Activated CD8-positive, alpha-beta memory T cell treated with anti-CD3 and anti-CD28 coated beads, Interleukin-2, amount 50 U/mL, for 4 hours (primary cell): ENCODE results near the gene GLI1.

Experiments used
- DNase-seq: peaks from one replicate; pipeline ENCODE4 v3.0.0-alpha.2; 2020

Gene GLI1

DNA sequence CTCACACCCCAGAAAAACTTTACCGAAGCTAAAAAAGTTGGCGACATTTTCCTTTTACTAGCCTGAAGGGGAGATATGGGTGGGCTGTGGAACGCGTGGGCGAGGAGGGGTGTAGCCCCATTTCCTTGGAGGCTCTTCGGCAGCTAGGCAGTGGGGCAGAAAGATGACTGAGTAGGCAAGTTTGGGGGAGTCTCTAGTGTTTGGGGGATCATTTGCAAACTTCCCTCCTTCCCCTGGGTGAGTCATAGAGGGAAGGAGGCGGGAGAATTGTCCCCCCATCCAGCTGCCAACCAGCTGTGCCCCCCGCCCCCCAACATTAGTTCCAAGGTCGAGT, 2.3 kb downstream of the GLI1 start:
- peak; percentile 38 for DNase-seq

DNA sequence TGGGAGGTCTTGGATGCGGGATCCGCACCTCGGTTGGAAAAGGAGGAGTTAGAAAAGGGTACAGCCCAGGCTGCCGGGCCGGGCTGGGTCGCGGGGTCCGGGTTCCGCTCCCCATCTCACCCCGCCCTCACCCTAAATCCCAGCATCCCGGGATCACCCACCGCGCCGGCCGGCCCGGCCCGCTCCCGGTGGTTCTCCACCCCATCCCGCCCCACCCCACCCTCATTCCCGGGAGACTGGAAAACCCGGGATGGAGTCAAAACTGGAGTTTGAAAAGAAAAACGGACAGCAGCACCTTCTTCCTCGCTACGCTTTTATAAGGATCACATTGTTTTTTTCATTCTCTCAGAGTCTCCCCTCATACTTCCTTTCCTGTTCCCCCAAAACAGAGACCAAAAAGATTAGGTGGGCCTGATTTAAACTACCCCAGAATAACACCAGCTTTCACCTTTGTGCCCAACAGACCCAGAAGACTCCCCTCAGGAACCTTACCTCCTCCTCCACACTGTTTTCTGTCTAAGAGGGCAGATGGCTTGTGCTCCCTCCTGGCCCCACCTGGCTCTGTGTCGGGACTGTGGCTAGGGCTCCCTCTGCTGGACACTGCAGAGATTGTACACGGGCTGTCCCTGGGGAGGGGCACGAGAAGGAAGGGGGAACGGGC, 2.8 kb downstream of the GLI1 start:
- peak; percentile 89 for DNase-seq

DNA sequence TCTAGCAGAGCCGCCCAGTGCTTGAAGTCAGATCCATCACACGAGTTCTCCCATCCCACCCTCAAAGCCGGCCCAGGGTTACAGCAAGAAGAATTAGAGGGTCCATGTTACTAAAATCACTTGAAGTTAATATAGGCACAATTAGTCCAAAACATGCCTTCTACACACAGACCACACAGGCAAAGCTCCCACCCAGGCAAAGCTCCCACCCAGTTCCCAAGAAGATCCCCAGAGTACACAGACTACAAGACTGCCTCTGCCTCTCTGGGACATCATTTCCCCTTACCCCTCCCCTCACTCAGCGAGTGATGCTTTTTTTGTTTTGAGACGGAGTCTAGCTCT, 3.3 kb downstream of the GLI1 start:
- no peak for DNase-seq

DNA sequence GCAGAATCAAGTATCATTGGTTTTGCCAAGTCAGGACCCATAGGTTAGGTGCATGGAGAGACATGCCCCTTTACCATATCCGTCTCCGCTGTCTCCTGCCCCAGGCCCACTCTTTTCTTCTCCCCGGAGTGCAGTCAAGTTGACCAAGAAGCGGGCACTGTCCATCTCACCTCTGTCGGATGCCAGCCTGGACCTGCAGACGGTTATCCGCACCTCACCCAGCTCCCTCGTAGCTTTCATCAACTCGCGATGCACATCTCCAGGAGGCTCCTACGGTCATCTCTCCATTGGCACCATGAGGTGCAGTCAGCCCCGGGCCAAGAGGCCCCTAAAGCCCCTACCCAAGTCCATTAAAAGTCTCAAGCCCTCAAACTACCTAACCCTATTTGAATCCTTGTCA, 5.0 kb downstream of the GLI1 start:
- DNase-seq, result no peak

DNA sequence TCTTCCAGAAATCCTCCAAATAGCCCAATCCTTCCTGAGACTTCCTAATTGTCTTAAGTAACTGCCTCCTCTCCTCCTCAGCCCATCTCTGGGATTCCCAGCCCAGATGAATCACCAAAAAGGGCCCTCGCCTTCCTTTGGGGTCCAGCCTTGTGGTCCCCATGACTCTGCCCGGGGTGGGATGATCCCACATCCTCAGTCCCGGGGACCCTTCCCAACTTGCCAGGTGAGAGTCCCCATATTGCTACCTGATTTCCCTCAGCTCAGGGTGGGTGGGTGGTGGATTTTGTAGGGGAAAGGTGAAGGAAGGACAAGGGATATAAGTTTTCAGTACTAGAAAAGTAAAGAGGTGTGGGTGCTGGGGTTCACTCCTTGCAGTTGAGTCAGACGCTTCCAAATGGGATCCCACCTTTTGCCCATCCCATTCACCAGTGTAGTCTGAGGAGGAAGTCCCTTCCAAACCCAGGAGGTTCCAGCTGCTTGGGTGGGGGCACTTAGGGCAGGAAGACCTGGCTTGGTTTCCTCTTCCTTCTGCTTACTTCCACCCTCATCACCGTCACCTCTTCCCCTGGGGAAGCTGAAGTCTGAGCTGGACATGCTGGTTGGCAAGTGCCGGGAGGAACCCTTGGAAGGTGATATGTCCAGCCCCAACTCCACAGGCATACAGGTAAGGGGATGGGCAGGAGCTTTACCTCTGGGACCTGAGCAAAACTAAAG, 5.6 kb downstream of the GLI1 start:
- DNase-seq, result no peak

DNA sequence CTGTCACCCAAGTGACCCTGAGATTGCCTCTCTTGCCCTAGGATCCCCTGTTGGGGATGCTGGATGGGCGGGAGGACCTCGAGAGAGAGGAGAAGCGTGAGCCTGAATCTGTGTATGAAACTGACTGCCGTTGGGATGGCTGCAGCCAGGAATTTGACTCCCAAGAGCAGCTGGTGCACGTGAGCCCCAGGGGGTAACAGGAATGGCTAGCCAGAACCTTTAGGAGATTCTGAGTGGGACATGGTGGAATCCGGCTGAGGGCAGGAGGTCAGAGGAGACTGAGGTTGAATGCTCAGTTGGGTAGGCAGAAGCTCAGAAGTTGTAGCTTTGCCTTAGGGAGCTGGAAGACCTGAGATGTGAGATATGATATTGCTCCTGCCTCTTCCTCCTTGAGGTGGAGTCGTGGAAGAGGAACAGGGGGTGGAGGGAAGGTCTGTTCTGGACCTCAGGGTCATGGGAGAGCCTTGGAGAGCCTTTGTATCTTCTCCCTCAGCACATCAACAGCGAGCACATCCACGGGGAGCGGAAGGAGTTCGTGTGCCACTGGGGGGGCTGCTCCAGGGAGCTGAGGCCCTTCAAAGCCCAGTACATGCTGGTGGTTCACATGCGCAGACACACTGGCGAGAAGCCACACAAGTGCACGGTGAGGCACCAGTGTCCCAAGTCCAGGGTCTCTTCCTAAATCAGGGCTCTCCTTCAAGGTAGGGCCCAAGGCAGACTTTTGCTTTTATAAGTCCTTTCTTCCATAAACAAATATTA, 6.3 kb downstream of the GLI1 start:
- DNase-seq, result no peak

DNA sequence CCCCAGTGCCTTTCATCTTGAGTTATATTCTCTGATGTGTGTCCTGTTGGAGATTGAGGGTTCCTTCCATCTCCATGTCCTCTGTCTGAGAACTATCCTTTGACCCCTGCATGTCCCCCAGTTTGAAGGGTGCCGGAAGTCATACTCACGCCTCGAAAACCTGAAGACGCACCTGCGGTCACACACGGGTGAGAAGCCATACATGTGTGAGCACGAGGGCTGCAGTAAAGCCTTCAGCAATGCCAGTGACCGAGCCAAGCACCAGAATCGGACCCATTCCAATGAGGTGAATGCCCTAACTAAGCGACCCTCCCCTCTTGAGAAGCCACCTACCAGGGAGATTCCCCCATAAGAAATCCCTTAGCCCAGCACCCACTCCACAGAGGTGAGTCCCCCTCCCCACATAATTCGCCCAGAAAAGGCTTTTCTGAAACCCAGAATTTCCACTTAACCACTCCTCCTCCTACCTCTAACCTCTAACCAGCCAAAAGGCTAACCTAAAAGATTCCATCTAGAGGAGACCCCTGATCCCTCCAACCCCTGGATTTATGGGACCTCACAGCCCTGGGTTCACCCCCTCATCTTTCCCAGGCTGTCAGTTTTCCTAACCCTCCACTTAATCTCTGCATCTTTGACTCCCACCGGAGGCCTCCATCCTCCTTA, 7.8 kb downstream of the GLI1 start:
- no peak for DNase-seq

DNA sequence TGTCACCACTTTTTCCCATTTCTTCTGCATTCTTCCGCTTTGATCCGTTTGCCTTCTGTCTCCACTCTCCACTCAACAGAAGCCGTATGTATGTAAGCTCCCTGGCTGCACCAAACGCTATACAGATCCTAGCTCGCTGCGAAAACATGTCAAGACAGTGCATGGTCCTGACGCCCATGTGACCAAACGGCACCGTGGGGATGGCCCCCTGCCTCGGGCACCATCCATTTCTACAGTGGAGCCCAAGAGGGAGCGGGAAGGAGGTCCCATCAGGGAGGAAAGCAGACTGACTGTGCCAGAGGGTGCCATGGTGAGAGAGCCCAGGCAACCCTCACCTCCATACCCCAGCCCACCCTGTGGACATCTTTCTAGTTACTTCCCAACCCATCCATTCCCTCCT, 8.3 kb downstream of the GLI1 start:
- DNase-seq, result no peak

DNA sequence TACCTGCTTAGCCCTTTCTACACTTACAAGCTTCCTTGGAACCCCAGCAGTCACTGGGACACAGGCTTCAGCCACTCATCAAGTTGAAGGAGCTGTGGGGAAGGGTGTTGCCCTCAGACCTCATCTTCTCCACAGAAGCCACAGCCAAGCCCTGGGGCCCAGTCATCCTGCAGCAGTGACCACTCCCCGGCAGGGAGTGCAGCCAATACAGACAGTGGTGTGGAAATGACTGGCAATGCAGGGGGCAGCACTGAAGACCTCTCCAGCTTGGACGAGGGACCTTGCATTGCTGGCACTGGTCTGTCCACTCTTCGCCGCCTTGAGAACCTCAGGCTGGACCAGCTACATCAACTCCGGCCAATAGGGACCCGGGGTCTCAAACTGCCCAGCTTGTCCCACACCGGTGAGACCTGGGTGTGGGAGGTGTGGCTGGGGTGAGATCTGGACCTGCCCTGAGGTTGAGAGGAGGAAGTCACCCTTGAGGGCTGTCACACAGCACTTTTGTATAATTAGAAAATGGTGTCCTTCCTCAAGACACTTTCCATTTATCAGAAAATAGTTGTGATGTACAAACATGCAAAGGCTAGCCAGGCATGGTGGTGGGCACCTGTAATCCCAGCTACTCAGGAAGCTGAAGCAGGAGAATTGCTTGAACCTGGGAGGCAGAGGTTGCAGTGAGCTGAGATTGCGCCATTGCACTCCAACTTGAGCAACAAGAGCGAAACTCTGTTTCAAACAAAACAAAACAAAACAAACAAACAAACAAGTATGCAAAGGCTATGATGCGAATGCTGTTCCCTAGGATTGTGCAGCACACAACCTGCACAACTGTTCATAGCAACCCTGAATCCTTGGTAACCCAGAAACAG, 9.9 kb downstream of the GLI1 start:
- DNase-seq, result no peak

DNA sequence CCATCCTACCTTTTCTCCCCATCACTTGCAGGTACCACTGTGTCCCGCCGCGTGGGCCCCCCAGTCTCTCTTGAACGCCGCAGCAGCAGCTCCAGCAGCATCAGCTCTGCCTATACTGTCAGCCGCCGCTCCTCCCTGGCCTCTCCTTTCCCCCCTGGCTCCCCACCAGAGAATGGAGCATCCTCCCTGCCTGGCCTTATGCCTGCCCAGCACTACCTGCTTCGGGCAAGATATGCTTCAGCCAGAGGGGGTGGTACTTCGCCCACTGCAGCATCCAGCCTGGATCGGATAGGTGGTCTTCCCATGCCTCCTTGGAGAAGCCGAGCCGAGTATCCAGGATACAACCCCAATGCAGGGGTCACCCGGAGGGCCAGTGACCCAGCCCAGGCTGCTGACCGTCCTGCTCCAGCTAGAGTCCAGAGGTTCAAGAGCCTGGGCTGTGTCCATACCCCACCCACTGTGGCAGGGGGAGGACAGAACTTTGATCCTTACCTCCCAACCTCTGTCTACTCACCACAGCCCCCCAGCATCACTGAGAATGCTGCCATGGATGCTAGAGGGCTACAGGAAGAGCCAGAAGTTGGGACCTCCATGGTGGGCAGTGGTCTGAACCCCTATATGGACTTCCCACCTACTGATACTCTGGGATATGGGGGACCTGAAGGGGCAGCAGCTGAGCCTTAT, 10.8 kb downstream of the GLI1 start:
- no peak for DNase-seq

DNA sequence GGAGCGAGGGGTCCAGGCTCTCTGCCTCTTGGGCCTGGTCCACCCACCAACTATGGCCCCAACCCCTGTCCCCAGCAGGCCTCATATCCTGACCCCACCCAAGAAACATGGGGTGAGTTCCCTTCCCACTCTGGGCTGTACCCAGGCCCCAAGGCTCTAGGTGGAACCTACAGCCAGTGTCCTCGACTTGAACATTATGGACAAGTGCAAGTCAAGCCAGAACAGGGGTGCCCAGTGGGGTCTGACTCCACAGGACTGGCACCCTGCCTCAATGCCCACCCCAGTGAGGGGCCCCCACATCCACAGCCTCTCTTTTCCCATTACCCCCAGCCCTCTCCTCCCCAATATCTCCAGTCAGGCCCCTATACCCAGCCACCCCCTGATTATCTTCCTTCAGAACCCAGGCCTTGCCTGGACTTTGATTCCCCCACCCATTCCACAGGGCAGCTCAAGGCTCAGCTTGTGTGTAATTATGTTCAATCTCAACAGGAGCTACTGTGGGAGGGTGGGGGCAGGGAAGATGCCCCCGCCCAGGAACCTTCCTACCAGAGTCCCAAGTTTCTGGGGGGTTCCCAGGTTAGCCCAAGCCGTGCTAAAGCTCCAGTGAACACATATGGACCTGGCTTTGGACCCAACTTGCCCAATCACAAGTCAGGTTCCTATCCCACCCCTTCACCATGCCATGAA, 11.5 kb downstream of the GLI1 start:
- DNase-seq, result no peak

DNA sequence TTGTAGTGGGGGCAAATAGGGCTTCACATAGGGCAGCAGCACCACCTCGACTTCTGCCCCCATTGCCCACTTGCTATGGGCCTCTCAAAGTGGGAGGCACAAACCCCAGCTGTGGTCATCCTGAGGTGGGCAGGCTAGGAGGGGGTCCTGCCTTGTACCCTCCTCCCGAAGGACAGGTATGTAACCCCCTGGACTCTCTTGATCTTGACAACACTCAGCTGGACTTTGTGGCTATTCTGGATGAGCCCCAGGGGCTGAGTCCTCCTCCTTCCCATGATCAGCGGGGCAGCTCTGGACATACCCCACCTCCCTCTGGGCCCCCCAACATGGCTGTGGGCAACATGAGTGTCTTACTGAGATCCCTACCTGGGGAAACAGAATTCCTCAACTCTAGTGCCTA, 12.1 kb downstream of the GLI1 start:
- DNase-seq, result no peak

DNA sequence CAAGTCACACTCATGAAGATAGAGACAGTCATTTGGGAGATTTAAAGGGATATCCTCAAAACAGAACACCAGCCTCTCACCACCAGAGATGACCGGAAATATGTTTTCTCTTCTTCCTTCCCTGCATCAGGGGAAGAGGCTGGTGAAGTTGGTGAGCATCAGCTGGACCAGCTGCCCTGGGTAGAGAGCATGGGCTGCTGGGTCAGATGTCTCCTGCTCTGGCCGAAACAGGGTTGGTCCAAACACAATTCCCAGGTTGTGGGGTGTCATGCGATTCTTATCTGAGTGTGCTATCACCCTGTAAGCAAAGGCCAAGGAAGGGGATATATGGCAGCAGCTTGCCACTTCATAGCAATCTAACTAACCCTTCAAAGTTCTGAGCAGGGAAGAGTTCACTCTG, 12.8 kb downstream of the GLI1 start:
- no peak for DNase-seq

DNA sequence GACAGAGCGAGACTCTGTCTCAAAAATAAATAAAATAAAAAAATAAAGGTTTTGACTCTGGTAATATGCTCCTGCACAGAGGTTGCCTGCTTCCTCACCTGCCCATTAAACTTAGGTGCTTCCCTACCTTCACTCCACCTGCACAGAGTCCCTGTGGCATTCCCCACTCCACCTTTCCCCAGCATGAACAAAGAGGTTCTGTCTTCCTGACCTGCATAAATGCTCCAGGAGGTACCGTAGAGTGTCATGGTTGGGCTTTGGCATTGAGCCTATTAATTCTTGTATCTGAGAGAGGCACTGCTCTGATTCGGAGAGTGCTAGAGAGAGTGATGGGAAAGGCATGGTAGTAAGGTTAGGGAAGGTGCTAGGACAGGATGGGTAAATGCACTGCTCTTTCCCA, 13.8 kb downstream of the GLI1 start:
- DNase-seq, result no peak

DNA sequence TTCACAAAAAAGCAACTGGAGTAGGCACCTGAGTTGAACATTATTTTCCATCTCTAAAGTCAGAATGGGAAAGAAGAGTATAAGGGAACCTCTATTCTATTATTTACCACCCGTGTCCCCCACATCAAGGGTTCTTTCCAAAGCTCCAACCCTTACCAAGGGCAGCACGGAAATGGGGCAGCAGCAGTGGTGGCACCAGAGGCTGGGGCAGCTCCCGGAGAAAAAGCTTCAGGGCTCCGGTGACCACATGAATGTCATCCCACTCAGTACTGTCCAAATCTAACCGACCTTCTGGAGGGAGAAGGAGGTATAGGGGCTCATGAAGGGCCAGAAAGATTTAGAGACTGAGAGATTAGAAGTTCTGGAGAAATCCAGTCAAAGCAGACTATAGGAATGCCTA, 14.3 kb downstream of the GLI1 start:
- no peak for DNase-seq

DNA sequence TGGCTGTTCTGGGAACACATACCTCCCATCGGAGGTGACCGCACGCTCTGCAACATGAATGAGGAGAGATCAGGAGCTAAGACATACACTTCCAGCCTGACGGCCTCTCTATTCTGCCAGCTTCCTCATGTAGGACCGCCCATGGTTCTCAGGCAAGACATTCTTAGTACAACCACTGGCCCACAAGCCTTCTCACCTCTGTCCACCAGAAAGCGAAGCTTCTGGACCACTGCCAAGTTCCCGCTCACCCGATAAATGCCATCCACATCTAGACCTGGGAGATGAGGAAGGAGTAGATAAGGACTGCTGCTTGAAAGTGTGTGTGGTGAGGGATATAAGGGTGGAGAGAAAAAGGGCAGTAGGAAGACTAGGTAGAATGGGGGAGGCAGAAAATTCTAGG, 14.8 kb downstream of the GLI1 start:
- no peak for DNase-seq

DNA sequence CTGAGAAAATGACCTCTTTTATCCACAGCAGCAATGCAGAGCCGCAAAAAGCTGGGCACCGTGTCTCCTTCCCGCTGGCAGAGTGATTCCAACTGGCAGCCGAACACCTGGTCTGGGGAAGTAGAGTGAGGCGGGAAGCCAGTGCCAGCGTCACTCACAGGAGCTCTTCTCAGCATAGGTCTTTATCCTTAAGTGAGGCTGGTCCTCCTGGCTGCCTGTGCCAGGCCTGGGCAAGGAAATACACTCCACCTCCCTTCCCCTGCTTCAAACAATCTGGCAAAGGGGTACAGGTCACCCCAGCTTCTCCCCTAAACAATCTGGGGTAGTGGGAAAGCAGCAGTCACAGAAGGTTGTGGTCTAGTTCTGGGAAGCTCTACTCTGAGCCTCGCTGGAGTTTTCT, 15.3 kb downstream of the GLI1 start:
- no peak for DNase-seq

DNA sequence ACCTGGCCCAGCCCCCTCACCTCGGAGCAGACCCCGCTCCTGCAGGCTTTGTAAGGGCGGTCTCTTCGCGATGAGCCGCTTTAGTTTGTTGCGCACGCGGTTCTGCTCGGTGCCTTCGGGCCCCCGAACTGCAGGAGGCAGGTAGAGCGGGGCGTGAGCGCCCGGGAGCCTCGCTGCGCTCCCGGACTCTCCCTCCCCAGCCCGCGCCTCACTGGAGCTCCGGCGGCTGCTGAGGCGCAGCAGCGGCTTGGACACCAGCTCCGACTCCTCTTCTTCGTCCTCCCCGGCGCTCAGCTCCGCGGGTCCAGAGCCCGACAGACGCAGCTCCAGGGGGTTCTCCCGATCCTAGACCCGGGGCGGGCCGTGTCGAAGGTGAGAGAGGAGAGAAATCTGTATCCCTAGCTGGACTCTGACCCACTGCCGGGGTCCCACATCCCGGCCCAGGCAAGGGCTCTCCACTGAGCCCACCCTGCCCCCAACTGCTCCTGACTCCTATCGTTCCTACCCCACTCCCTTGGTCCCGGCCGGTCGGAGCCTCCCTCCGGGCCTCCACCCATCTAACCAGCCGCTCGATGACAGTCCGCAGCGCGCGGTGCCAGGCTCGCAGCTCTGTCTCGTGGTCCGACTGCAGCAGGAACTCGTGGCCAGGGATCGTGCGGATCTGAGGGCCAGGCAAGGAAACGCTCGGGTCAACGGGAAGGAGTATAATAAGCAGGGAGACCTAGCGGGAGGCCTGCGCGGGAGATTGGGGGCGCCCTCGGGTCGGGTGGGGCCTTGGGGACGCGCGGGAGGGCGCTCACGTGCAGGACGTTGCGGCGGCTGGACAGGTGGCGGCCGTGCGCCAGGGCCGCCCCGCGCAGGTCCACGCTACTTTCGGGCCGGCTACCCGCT, 15.9 kb downstream of the GLI1 start:
- no peak for DNase-seq

DNA sequence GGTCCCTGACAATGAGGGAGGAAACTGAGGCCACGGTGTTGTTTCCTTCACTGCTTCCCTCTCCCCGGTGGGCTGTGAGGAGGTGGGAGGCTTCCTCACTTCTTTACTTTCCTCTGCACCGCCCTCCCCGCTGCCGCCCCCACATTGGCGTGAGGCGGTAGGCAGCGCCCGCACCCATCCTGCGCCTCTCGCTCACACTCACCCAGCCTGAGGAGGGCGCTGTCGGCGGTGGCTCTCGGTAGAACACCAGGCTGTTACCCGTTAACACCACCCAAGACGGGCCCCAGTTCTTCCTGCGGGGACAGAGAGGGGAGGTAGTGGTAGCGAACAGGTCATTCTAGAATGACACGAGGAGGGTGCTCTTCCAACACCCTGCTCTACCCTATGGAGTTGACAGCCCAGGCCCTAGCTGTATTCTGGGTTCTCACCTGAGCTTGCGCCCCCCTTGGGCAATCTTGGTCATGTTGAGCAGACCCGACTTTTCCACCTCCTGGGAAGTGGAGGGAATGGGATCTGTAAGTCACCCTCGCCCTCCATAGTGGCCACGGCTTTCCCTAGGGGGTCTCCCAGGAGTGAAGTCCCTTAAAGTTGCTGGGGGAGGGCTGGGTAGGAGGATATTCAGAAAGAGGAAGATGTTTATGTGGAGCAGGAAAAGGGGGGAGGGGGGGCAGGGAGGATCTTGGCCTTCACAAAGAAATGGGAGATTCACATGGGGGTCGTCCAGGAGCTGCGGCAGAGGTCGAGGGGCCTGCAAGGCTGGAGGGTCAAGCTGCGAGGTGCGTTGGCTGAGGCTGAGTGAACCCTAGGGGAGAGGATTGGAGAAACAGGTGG, 16.8 kb downstream of the GLI1 start:
- DNase-seq, result peak; percentile 76
